H1 (cell line): ENCODE data around the gene USH2A. TPM values are rescaled to one million over a fixed set of nuclear protein-coding genes. Genes with fewer than 3 reads are reported as not detected.

Experiments
- CTCF ChIA-PET: fragments of 300-600 bp; sonication (Branson Sonifier 250); formaldehyde crosslinking; loops from one replicate; lab custom pipeline; 2021; ENCODE audit not compliant: partially characterized antibody; lab: Charles Lee
- POLR2A ChIA-PET: fragments of 300-600 bp; sonication (Branson Sonifier 250); formaldehyde crosslinking; loops from one replicate; lab custom pipeline; 2021; ENCODE audit warnings: inconsistent platforms; ENCODE audit not compliant: partially characterized antibody; lab: Charles Lee
- DNase-seq, 2 experiments: peaks; one replicate each; pipeline versions ENCODE4 v3.0.0 to v3.0.0-alpha.2; 2010 to 2022; ENCODE audit warnings: low spot score in 2 of 2, low read depth in 1 of 2, mixed read lengths in 1 of 2
- FAIRE-seq: peaks from 2 replicates; lab custom pipeline; 2011; peaks lifted over from hg19 to GRCh38; lab: Jason Lieb, UNC
- H2AFZ ChIP-seq: 2 replicates; pipeline ENCODE4 v1.8.1; 2012; ENCODE audit warnings: low read length, inconsistent platforms
- H2AK5ac ChIP-seq: 2 replicates; pipeline ENCODE4 v1.6.1; 2013; ENCODE audit warnings: low read depth, low read length
- H2BK120ac ChIP-seq: replicated peaks from 2 replicates; pipeline ENCODE3; 2013; ENCODE audit warnings: low read depth, low read length, inconsistent platforms
- H2BK12ac ChIP-seq: 2 replicates; pipeline ENCODE4 v1.6.1; 2013; ENCODE audit warnings: low read depth, low read length
- H2BK15ac ChIP-seq: 2 replicates; pipeline ENCODE4 v1.6.1; 2013; ENCODE audit warnings: low read length
- H2BK20ac ChIP-seq: 2 replicates; pipeline ENCODE4 v1.6.1; 2013; ENCODE audit warnings: low read length
- H2BK5ac ChIP-seq: 2 replicates; pipeline ENCODE4 v1.6.1; 2013; ENCODE audit warnings: low read depth, low read length
- H3K14ac ChIP-seq: 2 replicates; pipeline ENCODE4 v1.6.1; 2013; ENCODE audit warnings: inconsistent platforms; ENCODE audit not compliant: insufficient read length
- H3K18ac ChIP-seq: 2 replicates; pipeline ENCODE4 v1.6.1; 2013; ENCODE audit warnings: low read length; ENCODE audit errors: extremely low read depth
- H3K23ac ChIP-seq: 2 replicates; pipeline ENCODE4 v1.6.1; 2013; ENCODE audit warnings: inconsistent platforms; ENCODE audit not compliant: insufficient read length
- H3K23me2 ChIP-seq: 2 replicates; pipeline ENCODE4 v1.6.1; 2013; ENCODE audit warnings: low read depth, low read length
- H3K27ac ChIP-seq: 2 replicates; pipeline ENCODE4 v1.6.1; 2011; ENCODE audit warnings: low read depth, low read length, inconsistent platforms
- H3K27me3 ChIP-seq, 4 experiments: replicated peaks in 1 of 4; 1 replicate in 1 of 4; 2 replicates in 3 of 4; pipeline versions ENCODE4 v1.6.1 to v1.8.1; 2011 to 2013; ENCODE audit warnings: low read length in 3 of 4, mild to moderate bottlenecking in 3 of 4, inconsistent platforms in 2 of 4, mixed read lengths in 2 of 4, moderate library complexity in 1 of 4; ENCODE audit not compliant: control insufficient read depth in 3 of 4, insufficient read depth in 3 of 4; ENCODE audit errors: extremely low read depth in 1 of 4
- H3K36me3 ChIP-seq, 4 experiments: 2 replicates each; pipeline versions ENCODE4 v1.6.1 to v1.8.1; 2011 to 2013; ENCODE audit warnings: mild to moderate bottlenecking in 4 of 4, low read length in 3 of 4, moderate library complexity in 2 of 4, control low read depth in 1 of 4, inconsistent platforms in 1 of 4; ENCODE audit not compliant: insufficient read depth in 4 of 4, control insufficient read depth in 2 of 4
- H3K4ac ChIP-seq: replicated peaks from 2 replicates; pipeline ENCODE3; 2013; ENCODE audit warnings: low read length, low read depth, mixed read lengths, inconsistent platforms; ENCODE audit not compliant: insufficient read length
- H3K4me1 ChIP-seq, 4 experiments: replicated peaks in 1 of 4; 1 replicate in 1 of 4; 2 replicates in 3 of 4; pipeline versions ENCODE4 v1.6.1 to v1.8.1; 2011 to 2013; ENCODE audit warnings: low read length in 3 of 4, inconsistent platforms in 2 of 4, mixed read lengths in 1 of 4; ENCODE audit not compliant: insufficient read depth in 4 of 4, control insufficient read depth in 3 of 4
- H3K4me2 ChIP-seq, 2 experiments: 2 replicates each; pipeline versions ENCODE4 v1.6.1 to v1.8.1; 2011 to 2013; ENCODE audit warnings: low read depth in 2 of 2, low read length in 2 of 2, control low read depth in 1 of 2, inconsistent platforms in 1 of 2, mild to moderate bottlenecking in 1 of 2; ENCODE audit not compliant: insufficient read depth in 1 of 2
- H3K4me3 ChIP-seq, 4 experiments: fragments of 200-600, 300-600 bp in 1 of 4; sonication (generic), shearing (Covaris generic), sonication (Bioruptor Twin) in 1 of 4; 2 replicates each; pipeline versions ENCODE4 v1.5.1 to v1.8.1; 2011 to 2016; ENCODE audit warnings: low read length in 4 of 4, low read depth in 3 of 4, control low read depth in 2 of 4, inconsistent platforms in 2 of 4, mild to moderate bottlenecking in 2 of 4, mixed read lengths in 1 of 4, moderate library complexity in 1 of 4; ENCODE audit not compliant: insufficient read depth in 2 of 4; ENCODE audit errors: extremely low read depth in 1 of 4
- H3K56ac ChIP-seq: replicated peaks from 2 replicates; pipeline ENCODE3; 2013; ENCODE audit warnings: low read depth, mild to moderate bottlenecking, mixed read lengths, low read length, inconsistent platforms; ENCODE audit not compliant: insufficient read length
- H3K79me1 ChIP-seq: 2 replicates; pipeline ENCODE4 v1.6.1; 2013; ENCODE audit warnings: low read depth, low read length, control low read depth
- H3K79me2 ChIP-seq, 2 experiments: 2 replicates each; pipeline versions ENCODE4 v1.6.1 to v1.8.1; 2012 to 2013; ENCODE audit warnings: low read length in 2 of 2, mild to moderate bottlenecking in 2 of 2, inconsistent platforms in 1 of 2; ENCODE audit not compliant: insufficient read depth in 2 of 2, control insufficient read depth in 1 of 2
- H3K9ac ChIP-seq, 4 experiments: replicated peaks in 1 of 4; 1 replicate in 1 of 4; 2 replicates in 3 of 4; pipeline versions ENCODE4 v1.6.1 to v1.8.1; 2011 to 2013; ENCODE audit warnings: low read depth in 3 of 4, low read length in 3 of 4, control low read depth in 2 of 4, mild to moderate bottlenecking in 2 of 4, moderate library complexity in 2 of 4, inconsistent platforms in 1 of 4; ENCODE audit errors: extremely low read depth in 1 of 4
- H3K9me3 ChIP-seq, 2 experiments: 2 replicates each; pipeline versions ENCODE4 v1.6.1 to v1.8.1; 2012 to 2013; ENCODE audit warnings: mild to moderate bottlenecking in 2 of 2, moderate library complexity in 2 of 2, control low read depth in 1 of 2, inconsistent platforms in 1 of 2, low read depth in 1 of 2, low read length in 1 of 2, mixed read lengths in 1 of 2; ENCODE audit not compliant: insufficient read depth in 2 of 2
- H4K20me1 ChIP-seq, 2 experiments: replicated peaks in 1 of 2; 2 replicates each; pipeline versions ENCODE3 to v1.8.1; 2011 to 2013; ENCODE audit warnings: inconsistent platforms in 2 of 2, low read length in 2 of 2, mild to moderate bottlenecking in 1 of 2; ENCODE audit not compliant: insufficient read depth in 2 of 2, control insufficient read depth in 1 of 2
- H4K5ac ChIP-seq: 2 replicates; pipeline ENCODE4 v1.6.1; 2013; ENCODE audit warnings: low read length, low read depth, mixed read lengths, inconsistent platforms; ENCODE audit not compliant: insufficient read length
- H4K8ac ChIP-seq: 2 replicates; pipeline ENCODE4 v1.8.0; 2013; ENCODE audit warnings: mild to moderate bottlenecking, moderate library complexity, low read length, inconsistent platforms; ENCODE audit not compliant: insufficient read depth; ENCODE audit errors: extremely low read depth
- H4K91ac ChIP-seq: replicated peaks from 2 replicates; pipeline ENCODE3; 2013; ENCODE audit warnings: low read length, mixed read lengths, inconsistent platforms; ENCODE audit not compliant: insufficient read length
- CBX5 ChIP-seq: fragments of 300-800, 300-1000 bp; sonication (generic); IDR thresholded peaks from 2 replicates; pipeline ENCODE4 v1.7.1; 2016; ENCODE audit warnings: antibody characterized with exemption, low read length, low read depth
- CTCF ChIP-seq, 3 experiments: IDR thresholded peaks; 1 replicate in 2 of 3; 2 replicates in 1 of 3; pipeline versions ENCODE4 v1.5.1 to v1.6.1; 2011; ENCODE audit warnings: low read length in 3 of 3, mild to moderate bottlenecking in 3 of 3, inconsistent platforms in 2 of 3, low read depth in 1 of 3, moderate library complexity in 1 of 3; ENCODE audit not compliant: insufficient read depth in 1 of 3; ENCODE audit errors: control extremely low read depth in 1 of 3
- KDM5A ChIP-seq: fragments of 200-600 bp; IDR thresholded peaks from 2 replicates; pipeline ENCODE4 v1.7.1; 2012; ENCODE audit warnings: mild to moderate bottlenecking, low read length, inconsistent platforms, mixed read lengths
- NRF1 ChIP-seq: IDR thresholded peaks from 2 replicates; pipeline ENCODE4 v1.6.1; 2011; ENCODE audit warnings: mild to moderate bottlenecking, low read depth, low read length, improper control_type of control experiment
- POLR2AphosphoS5 ChIP-seq: IDR thresholded peaks from 2 replicates; pipeline ENCODE4 v1.6.1; 2011; ENCODE audit warnings: low read depth, low read length
- RAD21 ChIP-seq, 2 experiments: IDR thresholded peaks in 1 of 2; conservative IDR thresholded peaks in 1 of 2; 2 replicates each; pipeline ENCODE4 v1.6.1; 2011; ENCODE audit warnings: low read depth in 2 of 2, low read length in 2 of 2, improper control_type of control experiment in 1 of 2, inconsistent platforms in 1 of 2, mild to moderate bottlenecking in 1 of 2, moderate library complexity in 1 of 2
- WGBS, 2 experiments: shearing (Covaris generic) in 1 of 2; methylation state at CpG; one replicate each; pipeline versions ENCODE4 v1.1.6 to v1.1.7; 2013 to 2015; ENCODE audit warnings: low lambda C conversion rate in 2 of 2, mixed read lengths in 2 of 2, inconsistent platforms in 1 of 2, low coverage in 1 of 2, missing lambda C conversion rate in 1 of 2; ENCODE audit not compliant: insufficient replicate concordance in 2 of 2, insufficient coverage in 1 of 2, insufficient read length in 1 of 2; ENCODE audit errors: extremely low coverage in 1 of 2, missing lambda C conversion rate in 1 of 2; 5-methylcytosine and 5-hydroxymethylcytosine counted together
- polyA plus RNA-seq, 7 experiments: library from polyadenylated mRNA; depleted of rRNA in 3 of 7; stranded (reverse) in 5 of 7; unstranded in 2 of 7; fragments of >200 nt in 5 of 7; fragments of 200-250 nt in 2 of 7; gene quantifications; 1 replicate in 5 of 7; 2 replicates in 1 of 7; 4 replicates in 1 of 7; pipeline versions ENCODE4 v1.2.1 to v1.2.3, GENCODE V29; 2011 to 2013; ENCODE audit warnings: missing spikeins in 2 of 7, mixed read lengths in 2 of 7
- total RNA-seq: library from RNA; stranded (reverse); fragmentation: NEBNext Ultra II Directional; extraction: Animal tissue kit (Norgen Biotek cat#: 25700); gene quantifications from 2 replicates; pipeline ENCODE4 v1.2.1, GENCODE V29; 2021

Gene USH2A
- total and polyA plus RNA-seq, 2 of the 8 experiments (the other 6 are each of a cell fraction or from before 2014, with no cell fraction given): 0.02 to 0.17 TPM

- DNase-seq (no peak), FAIRE-seq (no peak)
- TF ChIP-seq CTCF (IDR thresholded peaks at IDR 0.05; ENCODE audit: control extremely low read depth in 1 of 3, insufficient read depth in 1 of 3, low read depth in 1 of 3, low read length in 3 of 3) (peak in 2 of 3 experiments; percentile 12 to 48; a peak in 2 of 4 replicates), NRF1 (no peak), RAD21 (IDR thresholded peaks at IDR 0.05 in 1 of 2, conservative IDR thresholded peaks at IDR 0.05 in 1 of 2; ENCODE audit: low read depth in 2 of 2, low read length in 2 of 2) (peak; percentile 67 to 70), CBX5 (no peak), KDM5A (no peak), POLR2AphosphoS5 (no peak)
- no peak overlapping the region for H4K8ac ChIP-seq
- H4K5ac ChIP-seq: no peak overlapping the region
- H3K4ac ChIP-seq: no peak overlapping the region
- H2BK20ac ChIP-seq: no peak overlapping the region
- no peak overlapping the region for H3K23ac ChIP-seq
- H2AK5ac ChIP-seq: no peak overlapping the region
- no peaks in the 10 kb centered on the region for H3K79me1 ChIP-seq
- H3K4me3 ChIP-seq: no peak overlapping the region
- H3K79me2 ChIP-seq: no peaks in the 10 kb centered on the region
- no peak overlapping the region for H2BK5ac ChIP-seq
- ChIA-PET POLR2A (no interaction called here), CTCF (interaction anchor here (1.1 to 1.4 kb wide), 4 partner anchors 46 to 243 kb away, joined by 3 to 4 read pairs (median 4); no protein-coding TSS in a partner anchor)
- no peak overlapping the region for H2BK120ac ChIP-seq
- H3K14ac ChIP-seq: no peak overlapping the region
- no peaks in the 10 kb centered on the region for H4K20me1 ChIP-seq
- 48% methylated on average over 3 of the region's 3 CpGs; no CpG with 5 or more reads in 1 of the 2 experiments for WGBS, 2 experiments
- H3K4me2 ChIP-seq: no peak overlapping the region
- H3K23me2 ChIP-seq: no peaks in the 10 kb centered on the region
- no peak overlapping the region for H3K18ac ChIP-seq
- H3K36me3 ChIP-seq: no peaks in the 10 kb centered on the region
- no peaks in the 10 kb centered on the region for H3K9me3 ChIP-seq
- H3K56ac ChIP-seq: no peak overlapping the region
- H3K27me3 ChIP-seq: no peaks in the 10 kb centered on the region
- H4K91ac ChIP-seq: no peak overlapping the region
- no peak overlapping the region for H2BK12ac ChIP-seq
- no peak overlapping the region for H3K27ac ChIP-seq
- H2AFZ ChIP-seq: no peak overlapping the region
- H2BK15ac ChIP-seq: no peak overlapping the region
- H3K9ac ChIP-seq: no peak overlapping the region
- no peaks in the 10 kb centered on the region for H3K4me1 ChIP-seq
These were observed 430.6 kb downstream of the USH2A start for GRCh38 chr1:215992620-215993019.
